Central memory CD8-positive, alpha-beta T cell (primary cell): ENCODE data around the gene CROT.

Experiments used
- ATAC-seq: fragments of 150-1000 bp; cut with Tn5 transposase; replicated peaks from 2 replicates; pipeline ENCODE4 v1.10.0; 2022; ENCODE audit warnings: mild to moderate bottlenecking, moderate FRiP score, moderate number of reproducible peaks; ENCODE audit not compliant: poor library complexity, severe bottlenecking; ENCODE audit errors: extremely low read depth
- DNase-seq, 2 donors: peaks; one replicate each; pipeline ENCODE4 v3.0.0; 2021; ENCODE audit warnings: low spot score in 2 of 2
- H3K27ac Mint-ChIP-seq: one replicate; pipeline ENCODE4 v1.8.0; 2022; ENCODE audit warnings: low read depth, mild to moderate bottlenecking, moderate library complexity, mixed read lengths
- H3K27me3 Mint-ChIP-seq: one replicate; pipeline ENCODE4 v1.8.0; 2022; ENCODE audit warnings: mixed read lengths
- H3K36me3 Mint-ChIP-seq: one replicate; pipeline ENCODE4 v1.8.0; 2022; ENCODE audit warnings: mild to moderate bottlenecking, moderate library complexity, mixed read lengths; ENCODE audit not compliant: insufficient read depth
- H3K4me1 Mint-ChIP-seq: one replicate; pipeline ENCODE4 v1.8.0; 2022; ENCODE audit warnings: mixed read lengths
- H3K4me3 Mint-ChIP-seq: one replicate; pipeline ENCODE4 v1.8.0; 2022; ENCODE audit warnings: mild to moderate bottlenecking, moderate library complexity, mixed read lengths
- H3K9me3 Mint-ChIP-seq: one replicate; pipeline ENCODE4 v1.8.0; 2022; ENCODE audit warnings: mixed read lengths

The CROT gene

DNA sequence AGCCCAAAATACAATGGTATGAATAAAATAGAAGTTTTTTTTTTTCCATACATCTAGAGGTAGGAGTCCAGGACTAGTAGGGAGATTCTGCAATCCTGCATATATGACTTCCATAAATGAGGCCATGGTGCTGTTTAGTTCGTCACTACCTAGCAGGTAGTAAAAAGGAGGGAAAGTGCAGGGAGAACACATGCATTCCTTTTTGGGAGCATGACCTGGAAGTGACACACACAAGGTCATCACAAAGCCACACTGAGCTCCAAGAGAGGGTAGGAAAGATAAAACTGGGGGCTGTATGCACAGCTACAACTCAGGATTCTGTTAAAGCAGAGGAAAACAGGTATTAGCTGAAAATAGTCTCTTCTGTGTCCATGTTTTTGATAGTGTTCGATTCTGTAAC, 2.2 kb downstream of the CROT start:
- H3K4me1 Mint-ChIP-seq: peaks cover 33% of the 10 kb centered on the region
- H3K27me3 Mint-ChIP-seq: no peaks in the 10 kb centered on the region
- no peaks in the 10 kb centered on the region for H3K9me3 Mint-ChIP-seq
- no peak overlapping the region for H3K27ac Mint-ChIP-seq
- H3K36me3 Mint-ChIP-seq: peaks cover 14% of the 10 kb centered on the region
- DNase-seq (no peak), ATAC-seq (no peak)
- H3K4me3 Mint-ChIP-seq: no peak overlapping the region

GRCh38 chr7:87354749-87355148, 9.3 kb downstream of the CROT start:
- peaks cover 17% of the 10 kb centered on the region for H3K36me3 Mint-ChIP-seq
- no peak for ATAC-seq
- H3K27me3 Mint-ChIP-seq: no peaks in the 10 kb centered on the region
- H3K27ac Mint-ChIP-seq: no peak overlapping the region
- no peak overlapping the region for H3K4me3 Mint-ChIP-seq
- no peaks in the 10 kb centered on the region for H3K9me3 Mint-ChIP-seq
- no peaks in the 10 kb centered on the region for H3K4me1 Mint-ChIP-seq
- no peak for DNase-seq

DNA sequence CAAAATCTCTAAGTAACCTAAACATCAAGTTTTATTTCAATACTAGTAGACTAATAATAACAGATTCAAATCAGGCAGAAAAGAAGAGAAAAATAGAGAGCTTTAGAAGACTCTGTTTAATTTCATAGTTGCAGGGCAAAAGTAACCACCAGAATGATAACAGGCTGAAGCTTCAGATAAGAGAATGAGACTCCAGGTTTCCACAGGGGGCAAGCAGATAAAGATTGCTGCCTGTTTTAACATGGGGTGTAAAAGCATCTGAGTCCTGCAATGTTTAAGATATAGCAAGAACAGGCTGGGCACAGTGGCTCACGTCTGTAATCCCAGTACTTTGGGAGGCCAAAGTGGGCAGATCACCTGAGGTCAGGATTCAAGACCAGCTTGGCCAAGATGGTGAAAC, 11.0 kb downstream of the CROT start:
- no peak for ATAC-seq
- Mint-ChIP-seq H3K27me3 (no peaks in the 10 kb centered on the region), H3K4me1 (no peaks in the 10 kb centered on the region), H3K4me3 (no peak overlapping the region), H3K9me3 (no peaks in the 10 kb centered on the region), H3K36me3 (peaks cover 14% of the 10 kb centered on the region), H3K27ac (no peak overlapping the region)
- no peak for DNase-seq

GRCh38 chr7:87359366-87359765, 13.9 kb downstream of the CROT start:
- ATAC-seq: no peak
- Mint-ChIP-seq H3K27me3 (no peaks in the 10 kb centered on the region), H3K27ac (no peak overlapping the region), H3K36me3 (peaks cover 15% of the 10 kb centered on the region), H3K4me3 (no peak overlapping the region), H3K9me3 (no peaks in the 10 kb centered on the region), H3K4me1 (no peaks in the 10 kb centered on the region)
- DNase-seq: no peak

GRCh38 chr7:87361320-87361719, 15.9 kb downstream of the CROT start:
- no peak for ATAC-seq
- no peak overlapping the region for H3K27ac Mint-ChIP-seq
- H3K4me3 Mint-ChIP-seq: no peak overlapping the region
- no peak for DNase-seq
- no peaks in the 10 kb centered on the region for H3K27me3 Mint-ChIP-seq
- no peaks in the 10 kb centered on the region for H3K9me3 Mint-ChIP-seq
- peaks cover 11% of the 10 kb centered on the region for H3K36me3 Mint-ChIP-seq
- no peaks in the 10 kb centered on the region for H3K4me1 Mint-ChIP-seq

- DNase-seq: no peak
- no peak overlapping the region for H3K27ac Mint-ChIP-seq
- no peak overlapping the region for H3K4me3 Mint-ChIP-seq
- H3K4me1 Mint-ChIP-seq: no peaks in the 10 kb centered on the region
- H3K27me3 Mint-ChIP-seq: no peaks in the 10 kb centered on the region
- H3K9me3 Mint-ChIP-seq: no peaks in the 10 kb centered on the region
- H3K36me3 Mint-ChIP-seq: peaks cover 11% of the 10 kb centered on the region
- no peak for ATAC-seq
These were observed 17.9 kb downstream of the CROT start for GRCh38 chr7:87363342-87363741.

DNA sequence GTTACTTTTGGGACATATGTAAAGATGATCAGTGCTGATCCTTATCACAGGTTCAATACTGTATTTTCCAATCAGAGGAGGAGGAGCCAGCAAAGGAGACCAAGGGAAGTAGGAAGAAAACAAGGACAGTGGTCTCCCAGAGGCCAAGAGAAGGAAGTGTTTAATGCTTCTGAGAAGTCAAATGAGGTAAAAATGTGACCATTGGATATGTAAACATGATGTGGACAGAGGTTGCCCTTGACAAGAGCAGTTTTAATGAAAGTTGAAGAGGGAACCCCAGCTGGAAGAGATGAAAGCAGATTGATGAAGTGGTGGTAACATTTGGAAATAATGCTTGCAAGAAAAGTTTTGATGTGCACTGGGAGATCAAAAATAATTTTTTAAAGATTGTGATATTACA, 18.8 kb downstream of the CROT start:
- Mint-ChIP-seq H3K36me3 (peaks cover 9% of the 10 kb centered on the region), H3K9me3 (no peaks in the 10 kb centered on the region), H3K4me1 (no peaks in the 10 kb centered on the region), H3K4me3 (no peak overlapping the region), H3K27me3 (no peaks in the 10 kb centered on the region), H3K27ac (no peak overlapping the region)
- ATAC-seq (no peak), DNase-seq (no peak)

- Mint-ChIP-seq H3K27me3 (no peaks in the 10 kb centered on the region), H3K9me3 (no peaks in the 10 kb centered on the region), H3K4me1 (no peaks in the 10 kb centered on the region), H3K4me3 (no peak overlapping the region), H3K27ac (no peak overlapping the region), H3K36me3 (no peaks in the 10 kb centered on the region)
- ATAC-seq (peak; percentile 64), DNase-seq (no peak)
These were observed 23.8 kb downstream of the CROT start for GRCh38 chr7:87369216-87369615.

GRCh38 chr7:87370660-87371180, 25.3 kb downstream of the CROT start:
- Mint-ChIP-seq H3K4me3 (no peak overlapping the region), H3K27ac (no peak overlapping the region), H3K36me3 (peaks cover 2% of the 10 kb centered on the region), H3K4me1 (no peaks in the 10 kb centered on the region), H3K9me3 (no peaks in the 10 kb centered on the region), H3K27me3 (no peaks in the 10 kb centered on the region)
- no peak for ATAC-seq
- DNase-seq: no peak

DNA sequence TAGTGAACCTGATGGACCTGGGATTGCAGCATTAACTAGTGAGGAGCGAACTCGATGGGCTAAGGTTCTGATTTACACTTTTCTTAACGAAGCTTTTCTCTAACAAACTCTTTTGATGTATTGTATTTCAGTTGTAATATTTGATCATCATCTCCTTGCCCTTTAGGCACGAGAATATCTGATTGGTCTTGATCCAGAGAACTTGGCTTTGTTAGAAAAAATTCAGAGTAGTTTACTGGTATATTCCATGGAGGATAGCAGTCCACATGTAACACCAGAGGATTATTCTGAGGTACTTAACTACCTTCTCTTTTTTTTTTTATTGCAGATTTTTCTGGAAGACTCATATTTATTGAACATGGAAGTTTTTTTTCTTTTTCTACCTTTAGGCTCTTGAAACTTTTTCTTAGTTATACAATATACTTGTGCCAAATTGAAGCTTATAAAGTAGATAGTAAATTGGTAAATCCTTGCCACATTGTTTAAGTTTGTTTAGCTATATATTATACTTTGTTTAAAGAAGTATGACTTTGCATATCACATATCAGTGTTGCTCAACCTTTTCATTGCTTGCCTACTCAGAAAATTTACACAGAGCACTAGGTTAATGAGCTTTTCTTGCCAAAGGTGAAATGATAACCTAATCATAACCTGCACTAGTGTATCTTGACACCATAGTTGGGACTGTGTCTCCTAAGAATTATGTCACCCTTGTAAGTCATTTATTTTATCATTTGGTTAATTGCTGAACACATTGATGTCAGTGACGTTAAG, 30.4 kb downstream of the CROT start:
- ATAC-seq (no peak), DNase-seq (no peak)
- Mint-ChIP-seq H3K9me3 (no peaks in the 10 kb centered on the region), H3K4me3 (no peak overlapping the region), H3K36me3 (peaks cover 2% of the 10 kb centered on the region), H3K4me1 (no peaks in the 10 kb centered on the region), H3K27me3 (no peaks in the 10 kb centered on the region), H3K27ac (no peak overlapping the region)

- no peaks in the 10 kb centered on the region for H3K27me3 Mint-ChIP-seq
- H3K9me3 Mint-ChIP-seq: no peaks in the 10 kb centered on the region
- peaks cover 16% of the 10 kb centered on the region for H3K36me3 Mint-ChIP-seq
- peaks cover 8% of the 10 kb centered on the region for H3K4me1 Mint-ChIP-seq
- DNase-seq: no peak
- H3K27ac Mint-ChIP-seq: no peak overlapping the region
- no peak overlapping the region for H3K4me3 Mint-ChIP-seq
- ATAC-seq: no peak
These were observed 35.4 kb downstream of the CROT start for GRCh38 chr7:87380905-87381304.

DNA sequence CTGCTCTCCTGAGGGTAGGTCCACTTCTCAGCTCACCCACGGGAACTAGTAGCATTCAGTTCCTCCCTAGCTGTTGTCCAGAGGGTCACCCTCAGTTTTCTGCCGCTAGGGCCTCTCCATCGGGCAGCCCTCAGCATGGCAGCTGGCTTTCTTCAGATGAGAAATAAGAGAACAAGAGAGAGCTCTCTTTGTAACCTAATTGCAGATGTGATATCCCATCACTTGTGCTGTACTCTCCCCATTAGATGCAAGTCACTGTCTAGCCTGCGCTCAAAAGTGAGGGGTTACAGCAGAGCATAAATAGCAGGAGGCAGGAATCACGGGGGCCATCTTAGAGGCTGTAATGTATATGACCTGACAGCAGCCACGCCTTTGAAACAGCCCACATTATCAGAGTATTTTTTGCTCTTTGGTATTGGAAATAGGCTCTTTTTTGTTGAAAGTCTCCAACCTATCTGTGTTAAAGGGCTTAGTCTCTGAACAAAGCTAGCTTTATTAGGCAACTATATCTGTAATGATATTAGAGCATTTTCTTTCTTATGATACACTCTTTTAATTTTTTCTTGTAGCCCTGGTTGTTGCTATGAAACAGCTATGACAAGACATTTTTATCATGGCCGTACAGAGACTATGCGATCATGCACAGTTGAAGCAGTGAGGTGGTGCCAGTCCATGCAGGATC, 45.7 kb downstream of the CROT start:
- no peak for ATAC-seq
- no peaks in the 10 kb centered on the region for H3K9me3 Mint-ChIP-seq
- no peaks in the 10 kb centered on the region for H3K4me1 Mint-ChIP-seq
- no peak for DNase-seq
- no peak overlapping the region for H3K27ac Mint-ChIP-seq
- no peaks in the 10 kb centered on the region for H3K27me3 Mint-ChIP-seq
- H3K36me3 Mint-ChIP-seq: peaks cover 16% of the 10 kb centered on the region
- no peak overlapping the region for H3K4me3 Mint-ChIP-seq

GRCh38 chr7:87395442-87396020, 50.1 kb downstream of the CROT start:
- Mint-ChIP-seq H3K4me1 (no peaks in the 10 kb centered on the region), H3K36me3 (peaks cover 15% of the 10 kb centered on the region), H3K4me3 (no peak overlapping the region), H3K9me3 (no peaks in the 10 kb centered on the region), H3K27ac (no peak overlapping the region), H3K27me3 (no peaks in the 10 kb centered on the region)
- no peak for ATAC-seq
- no peak for DNase-seq
